ENCODE results near the gene MAML1. TPM values are rescaled to one million over a fixed set of nuclear protein-coding genes. Genes with fewer than 3 reads are reported as not detected.

MAML1 gene
- total RNA-seq, 1 experiment from 2014 or later, result 25.1 TPM

DNA sequence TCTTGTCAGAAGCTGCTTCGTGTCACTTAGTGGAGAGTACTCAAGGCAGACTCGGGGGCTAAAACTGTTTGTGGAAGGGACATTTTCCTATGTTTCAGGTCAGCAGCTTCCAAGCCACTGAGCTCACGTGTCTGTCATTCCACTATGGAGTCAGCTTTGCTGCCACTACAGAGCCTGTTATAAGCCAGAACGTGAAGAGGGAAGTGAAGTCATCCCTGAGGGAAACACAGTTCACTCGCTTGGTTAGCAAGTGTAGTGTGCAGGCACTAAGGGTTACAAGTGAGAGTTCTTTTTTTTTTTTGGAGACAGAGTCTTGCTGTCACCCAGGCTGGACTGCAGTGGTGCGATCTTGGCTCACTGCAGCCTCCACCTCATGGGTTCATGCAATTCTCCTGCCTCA, 36.6 kb downstream of the MAML1 start:
- DNase-seq, result no peak
- Histone ChIP-seq H3K27me3 (no peaks in the 10 kb centered on the region), H3K9me3 (replicated peaks) (no peaks in the 10 kb centered on the region), H3K27ac (no peak overlapping the region), H3K36me3 (peaks cover 58% of the 10 kb centered on the region), H3K4me3 (no peak overlapping the region), H3K4me1 (no peaks in the 10 kb centered on the region)

- DNase-seq, result no peak
- no peak overlapping the region for H3K27ac ChIP-seq
- no peaks in the 10 kb centered on the region for H3K4me1 ChIP-seq
- no peaks in the 10 kb centered on the region for H3K9me3 ChIP-seq (replicated peaks)
- no peaks in the 10 kb centered on the region for H3K27me3 ChIP-seq
- peaks cover 58% of the 10 kb centered on the region for H3K36me3 ChIP-seq
- no peak overlapping the region for H3K4me3 ChIP-seq
These were observed 37.2 kb downstream of the MAML1 start for GRCh38 chr5:179769796-179770195.

- no peak for DNase-seq
- Histone ChIP-seq H3K9me3 (replicated peaks) (no peaks in the 10 kb centered on the region), H3K27ac (no peak overlapping the region), H3K4me1 (no peaks in the 10 kb centered on the region), H3K4me3 (no peak overlapping the region), H3K36me3 (peaks cover 57% of the 10 kb centered on the region), H3K27me3 (no peaks in the 10 kb centered on the region)
These were observed 38.8 kb downstream of the MAML1 start for GRCh38 chr5:179771311-179771895.

DNA sequence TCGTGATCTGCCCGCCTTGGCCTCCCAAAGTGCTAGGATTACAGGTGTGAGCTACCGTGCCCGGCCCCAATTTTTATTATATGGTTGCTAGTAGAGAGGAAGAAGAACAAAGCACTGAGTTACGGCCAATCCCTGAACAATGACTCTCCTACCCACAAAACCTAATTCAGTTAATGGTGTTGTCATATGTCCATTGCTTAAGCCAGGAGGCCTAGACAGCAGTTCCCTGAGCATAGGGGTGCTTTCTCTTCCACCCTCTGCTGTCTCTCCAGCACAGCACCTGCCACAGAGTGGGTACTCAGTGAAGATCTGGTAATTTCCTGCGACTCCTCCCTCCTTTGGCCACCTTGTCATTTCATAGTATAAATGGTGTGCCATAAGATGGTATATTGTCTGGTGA, 39.7 kb downstream of the MAML1 start:
- H3K36me3 ChIP-seq, result peaks cover 56% of the 10 kb centered on the region
- H3K27me3 ChIP-seq, result no peaks in the 10 kb centered on the region
- no peaks in the 10 kb centered on the region for H3K9me3 ChIP-seq (replicated peaks)
- no peaks in the 10 kb centered on the region for H3K4me1 ChIP-seq
- H3K27ac ChIP-seq, result no peak overlapping the region
- no peak overlapping the region for H3K4me3 ChIP-seq
- no peak for DNase-seq

- H3K4me1 ChIP-seq, result no peaks in the 10 kb centered on the region
- no peaks in the 10 kb centered on the region for H3K9me3 ChIP-seq (replicated peaks)
- DNase-seq, result no peak
- H3K4me3 ChIP-seq, result no peak overlapping the region
- no peaks in the 10 kb centered on the region for H3K27me3 ChIP-seq
- no peak overlapping the region for H3K27ac ChIP-seq
- peaks cover 54% of the 10 kb centered on the region for H3K36me3 ChIP-seq
These were observed 41.0 kb downstream of the MAML1 start for GRCh38 chr5:179773686-179774040.

DNA sequence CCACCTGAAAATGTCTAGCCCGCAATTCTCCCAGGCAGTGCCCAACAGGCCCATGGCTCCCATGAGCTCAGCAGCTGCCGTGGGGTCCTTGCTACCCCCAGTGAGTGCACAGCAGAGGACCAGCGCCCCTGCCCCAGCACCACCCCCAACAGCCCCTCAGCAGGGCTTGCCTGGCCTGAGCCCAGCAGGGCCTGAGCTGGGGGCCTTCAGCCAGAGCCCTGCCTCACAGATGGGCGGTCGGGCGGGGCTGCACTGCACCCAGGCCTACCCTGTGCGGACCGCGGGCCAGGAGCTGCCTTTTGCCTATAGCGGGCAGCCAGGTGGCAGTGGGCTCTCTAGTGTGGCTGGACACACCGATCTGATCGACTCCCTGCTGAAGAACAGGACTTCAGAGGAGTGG, 41.8 kb downstream of the MAML1 start:
- Histone ChIP-seq H3K4me1 (no peaks in the 10 kb centered on the region), H3K4me3 (no peak overlapping the region), H3K36me3 (peaks cover 47% of the 10 kb centered on the region), H3K27ac (no peak overlapping the region), H3K27me3 (no peaks in the 10 kb centered on the region), H3K9me3 (replicated peaks) (no peaks in the 10 kb centered on the region)
- DNase-seq, result no peak

GRCh38 chr5:179776411-179776938, 43.9 kb downstream of the MAML1 start:
- no peak for DNase-seq
- peaks cover 29% of the 10 kb centered on the region for H3K36me3 ChIP-seq
- H3K27ac ChIP-seq, result no peak overlapping the region

GRCh38 chr5:179777456-179777855, 44.8 kb downstream of the MAML1 start:
- no peak overlapping the region for H3K27ac ChIP-seq
- no peaks in the 10 kb centered on the region for H3K4me1 ChIP-seq
- DNase-seq, result no peak
- H3K27me3 ChIP-seq, result no peaks in the 10 kb centered on the region
- H3K9me3 ChIP-seq (replicated peaks), result no peaks in the 10 kb centered on the region
- no peak overlapping the region for H3K4me3 ChIP-seq
- H3K36me3 ChIP-seq, result peaks cover 25% of the 10 kb centered on the region

More at GRCh38 chr5:179776411-179776938, 43.9 kb downstream of the MAML1 start:
- H3K4me1 ChIP-seq, result no peaks in the 10 kb centered on the region
- H3K9me3 ChIP-seq (replicated peaks), result no peaks in the 10 kb centered on the region
- H3K4me3 ChIP-seq, result no peak overlapping the region
- H3K27me3 ChIP-seq, result no peaks in the 10 kb centered on the region

DNA sequence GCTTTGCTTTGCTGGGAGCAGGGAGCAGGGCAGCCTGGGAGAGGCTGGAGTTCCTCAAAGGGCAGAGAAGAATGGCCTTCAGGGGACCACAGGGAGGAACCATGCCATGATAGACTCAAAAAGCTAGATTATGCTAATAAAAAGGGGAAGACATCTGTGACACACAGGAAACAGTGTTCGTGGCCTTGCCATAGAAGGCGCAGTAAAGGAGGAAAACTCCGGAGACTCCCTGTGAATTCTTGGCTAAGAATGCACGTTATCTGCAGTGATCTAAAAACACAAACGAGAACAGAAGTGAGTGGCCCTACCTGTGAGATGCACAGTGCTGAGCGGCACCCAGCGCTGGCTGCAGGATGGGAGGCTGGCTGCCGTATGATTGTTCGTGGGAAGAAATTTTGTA, 45.3 kb downstream of the MAML1 start:
- no peaks in the 10 kb centered on the region for H3K27me3 ChIP-seq
- H3K4me1 ChIP-seq, result no peaks in the 10 kb centered on the region
- H3K36me3 ChIP-seq, result peaks cover 25% of the 10 kb centered on the region

DNA sequence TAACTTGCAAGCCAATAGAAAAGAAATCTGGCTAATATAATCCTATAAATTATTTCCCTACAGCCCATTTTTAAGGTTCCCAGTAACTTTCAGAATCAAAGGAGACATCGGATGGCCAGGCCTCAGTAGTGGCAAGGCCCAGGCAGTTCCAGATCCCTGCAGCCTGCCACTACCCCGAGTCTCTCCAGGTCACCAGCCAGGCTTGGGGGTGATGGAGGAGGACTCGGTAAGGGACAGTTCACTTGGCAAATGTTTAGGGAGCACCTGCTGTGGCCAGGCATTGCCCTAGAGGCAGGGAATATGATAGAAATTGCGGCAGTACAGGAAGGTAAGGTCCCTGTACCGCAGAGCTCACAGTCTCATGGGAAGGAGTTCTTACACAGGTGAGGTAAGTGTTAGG, 46.0 kb downstream of the MAML1 start:
- H3K27ac ChIP-seq, result no peak overlapping the region
- no peaks in the 10 kb centered on the region for H3K4me1 ChIP-seq
- no peak overlapping the region for H3K4me3 ChIP-seq
- H3K27me3 ChIP-seq, result no peaks in the 10 kb centered on the region
- peaks cover 23% of the 10 kb centered on the region for H3K36me3 ChIP-seq
- no peaks in the 10 kb centered on the region for H3K9me3 ChIP-seq (replicated peaks)
- no peak for DNase-seq

More for the DNA sequence above, 45.3 kb downstream of the MAML1 start:
- no peak for DNase-seq
- Histone ChIP-seq H3K4me3 (no peak overlapping the region), H3K9me3 (replicated peaks) (no peaks in the 10 kb centered on the region), H3K27ac (no peak overlapping the region)

- Histone ChIP-seq H3K27me3 (no peaks in the 10 kb centered on the region), H3K4me3 (no peak overlapping the region), H3K36me3 (peaks cover 23% of the 10 kb centered on the region), H3K9me3 (replicated peaks) (no peaks in the 10 kb centered on the region), H3K4me1 (no peaks in the 10 kb centered on the region), H3K27ac (no peak overlapping the region)
- no peak for DNase-seq
These were observed 47.2 kb downstream of the MAML1 start for GRCh38 chr5:179779826-179780225.

- Histone ChIP-seq H3K36me3 (peaks cover 19% of the 10 kb centered on the region), H3K4me1 (no peaks in the 10 kb centered on the region), H3K4me3 (no peak overlapping the region), H3K27me3 (no peaks in the 10 kb centered on the region), H3K9me3 (replicated peaks) (no peaks in the 10 kb centered on the region), H3K27ac (no peak overlapping the region)
- no peak for DNase-seq
These were observed 47.7 kb downstream of the MAML1 start for GRCh38 chr5:179780362-179780761.

GRCh38 chr5:179781846-179782245, 49.2 kb downstream of the MAML1 start:
- H3K27ac ChIP-seq, result no peak overlapping the region
- no peaks in the 10 kb centered on the region for H3K9me3 ChIP-seq (replicated peaks)
- H3K27me3 ChIP-seq, result no peaks in the 10 kb centered on the region
- H3K4me1 ChIP-seq, result no peaks in the 10 kb centered on the region
- DNase-seq, result no peak
- H3K36me3 ChIP-seq, result peaks cover 9% of the 10 kb centered on the region
- H3K4me3 ChIP-seq, result no peak overlapping the region

DNA sequence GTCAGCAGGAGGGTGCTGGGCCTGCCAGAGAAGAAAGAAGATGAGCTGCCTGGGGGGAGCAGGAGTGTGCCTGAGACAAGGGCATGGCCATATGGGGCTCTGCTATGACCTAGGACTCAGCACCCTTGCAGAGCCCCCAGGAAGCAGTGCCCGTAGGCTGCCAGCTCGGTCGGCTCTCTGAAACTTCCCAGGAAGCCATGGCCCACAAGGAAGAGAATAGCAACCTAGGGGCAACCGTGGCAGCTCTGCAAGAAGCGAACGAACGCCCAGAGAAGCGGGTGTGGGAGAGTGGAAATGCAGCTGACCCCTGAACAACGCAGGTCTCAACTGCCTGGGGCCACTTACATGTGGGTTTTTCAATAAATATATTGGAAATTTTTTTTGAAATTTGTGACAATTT, 50.5 kb downstream of the MAML1 start:
- Histone ChIP-seq H3K36me3 (no peaks in the 10 kb centered on the region; the same call in 1 of the 2 replicates), H3K27me3 (no peaks in the 10 kb centered on the region), H3K4me3 (no peak overlapping the region), H3K27ac (no peak overlapping the region), H3K9me3 (replicated peaks) (no peaks in the 10 kb centered on the region), H3K4me1 (no peaks in the 10 kb centered on the region)
- no peak for DNase-seq

GRCh38 chr5:179786861-179787260, 54.2 kb downstream of the MAML1 start:
- Histone ChIP-seq H3K4me1 (no peaks in the 10 kb centered on the region), H3K27ac (no peak overlapping the region), H3K27me3 (no peaks in the 10 kb centered on the region), H3K9me3 (replicated peaks) (no peaks in the 10 kb centered on the region), H3K4me3 (no peak overlapping the region), H3K36me3 (no peaks in the 10 kb centered on the region)
- no peak for DNase-seq

DNA sequence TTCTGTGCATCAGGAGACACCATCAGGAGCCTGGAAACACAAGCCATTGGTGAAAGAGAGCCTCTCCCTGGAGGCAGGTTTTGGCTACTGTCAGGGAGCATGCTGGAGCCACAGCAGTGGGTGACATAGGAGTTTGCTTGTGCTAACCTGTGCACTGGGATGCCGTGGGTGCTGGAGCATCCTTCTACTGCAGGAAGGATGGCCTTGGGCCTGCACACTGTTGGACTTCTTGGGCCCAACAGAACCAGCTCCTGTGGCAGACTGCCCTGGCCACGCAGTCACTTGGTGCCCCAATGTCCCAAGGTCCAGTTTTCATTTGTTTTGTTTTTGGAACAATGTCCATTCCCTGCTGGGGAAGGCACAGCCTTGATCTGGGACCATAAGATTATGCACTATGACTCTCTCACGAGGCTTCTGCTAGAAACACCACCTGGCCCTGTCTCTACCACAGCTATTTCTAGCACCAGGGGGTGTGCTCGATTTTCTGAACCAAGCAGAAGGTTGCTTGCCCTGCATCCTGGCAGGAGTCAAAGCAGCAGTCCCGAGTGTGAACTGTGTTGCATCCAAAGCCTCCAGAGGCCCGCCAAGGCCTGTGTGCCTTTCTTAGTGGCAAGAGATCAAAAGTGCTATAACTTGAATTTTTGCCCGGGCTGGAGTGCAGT, 55.7 kb downstream of the MAML1 start:
- DNase-seq, result no peak
- H3K4me3 ChIP-seq, result no peak overlapping the region
- H3K36me3 ChIP-seq, result no peaks in the 10 kb centered on the region
- no peaks in the 10 kb centered on the region for H3K27me3 ChIP-seq
- no peak overlapping the region for H3K27ac ChIP-seq
- no peaks in the 10 kb centered on the region for H3K4me1 ChIP-seq
- H3K9me3 ChIP-seq (replicated peaks), result no peaks in the 10 kb centered on the region

Data from SJCRH30 (cell line).